Anterior cingulate cortex (tissue), 58 donors: Measurements from ENCODE around the gene SELENOS.

Experiments used
- DNase-seq, 58 donors: peaks; one replicate each; lab custom pipeline; 2025; lab: John Stamatoyannopoulos, UW

Gene SELENOS, protein sequence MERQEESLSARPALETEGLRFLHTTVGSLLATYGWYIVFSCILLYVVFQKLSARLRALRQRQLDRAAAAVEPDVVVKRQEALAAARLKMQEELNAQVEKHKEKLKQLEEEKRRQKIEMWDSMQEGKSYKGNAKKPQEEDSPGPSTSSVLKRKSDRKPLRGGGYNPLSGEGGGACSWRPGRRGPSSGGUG

GRCh38 chr15:101277038-101277822 lies at the start of gene SELENOS:
SELENOS (minus strand) TSS chr15:101277485; CDS start chr15:101277417, 68 bp downstream.
- DNase-seq, result peak in 55 of 58 donors; percentile 34 to 87 (median 76)

- no peak for DNase-seq
These were observed 49.3 kb upstream of the SELENOS start for GRCh38 chr15:101326462-101327146.

- no peak for DNase-seq
These were observed 48.7 kb upstream of the SELENOS start for GRCh38 chr15:101326026-101326315.

DNA sequence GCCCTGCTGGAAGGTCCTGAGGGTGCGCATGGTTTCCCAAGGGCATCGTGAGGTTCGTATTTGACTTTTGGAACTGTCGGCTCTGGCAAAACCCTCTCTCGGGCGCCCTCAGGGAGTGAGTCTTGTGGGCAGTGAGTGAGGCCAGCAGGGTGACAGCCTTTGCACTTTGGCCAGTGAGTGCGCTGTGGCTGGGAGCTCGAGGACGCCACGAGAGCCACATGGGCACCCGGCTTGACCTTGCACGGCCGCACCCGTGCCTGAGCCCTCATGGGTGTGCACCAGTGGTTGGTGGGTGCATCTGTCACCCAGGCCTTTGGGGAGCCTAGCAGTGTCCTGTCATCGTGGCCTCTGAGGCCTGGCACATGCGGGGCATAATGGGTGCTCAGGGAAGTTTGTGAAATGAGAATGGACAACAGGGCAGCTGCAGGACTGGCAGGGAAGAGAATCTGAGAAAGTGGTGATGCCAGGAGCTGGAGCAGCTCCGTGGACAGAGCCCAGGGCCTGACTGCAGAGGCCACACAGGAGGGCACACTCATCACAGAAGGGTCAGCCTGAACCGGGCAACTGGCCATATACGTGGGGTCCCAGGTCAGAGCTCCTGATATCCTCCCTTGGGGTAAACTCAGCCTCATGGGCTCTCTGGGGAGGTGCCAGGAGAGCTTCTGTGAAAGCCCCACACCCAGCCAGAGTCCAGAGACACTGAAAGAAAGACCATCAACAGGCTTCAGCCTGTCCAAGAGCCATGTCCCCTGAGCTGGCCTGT lies 48.2 kb upstream of the SELENOS start:
- no peak for DNase-seq

GRCh38 chr15:101324524-101325177 lies 47.4 kb upstream of the SELENOS start:
- DNase-seq, result no peak

DNA sequence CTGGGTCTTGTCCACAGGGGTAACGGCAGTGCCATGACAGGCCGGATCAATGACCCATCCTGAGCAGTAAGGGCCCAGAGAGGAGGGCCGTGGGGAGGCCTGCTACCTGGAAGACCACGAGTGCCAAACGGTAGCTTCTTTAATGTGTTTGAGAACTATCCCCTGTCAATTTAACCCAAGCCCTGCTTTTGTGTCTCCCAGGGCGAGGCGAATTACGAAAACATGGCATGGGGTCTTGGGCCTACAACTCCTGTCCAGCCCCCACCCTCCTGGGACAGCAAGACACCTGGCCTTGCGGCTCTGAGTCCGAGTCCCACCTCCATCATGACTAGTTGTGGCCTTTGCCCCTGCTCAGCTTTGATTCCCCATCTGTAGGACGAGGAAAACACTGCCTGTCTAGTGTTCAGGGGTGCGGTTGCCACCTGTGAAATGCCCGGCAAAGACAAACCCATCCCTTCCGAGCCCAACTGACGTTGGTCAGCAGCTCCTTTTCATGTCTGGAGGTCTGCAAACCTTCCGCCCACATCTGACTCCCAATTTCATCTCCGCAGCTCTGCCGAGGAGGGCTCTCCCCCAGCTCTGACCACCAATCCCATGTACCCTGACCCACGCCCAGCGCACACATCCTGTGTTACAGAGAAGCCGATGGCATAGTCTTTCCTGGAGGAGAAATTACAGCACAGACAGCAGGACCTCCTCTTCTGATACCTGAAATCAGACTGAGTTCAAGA lies 46.7 kb upstream of the SELENOS start:
- no peak for DNase-seq

- no peak for DNase-seq
These were observed 45.7 kb upstream of the SELENOS start for GRCh38 chr15:101322854-101323477.

- no peak for DNase-seq
These were observed 44.9 kb upstream of the SELENOS start for GRCh38 chr15:101322016-101322695.

GRCh38 chr15:101320501-101321052 lies 43.3 kb upstream of the SELENOS start:
- peak in 2 of 58 donors; percentile 22 to 30 for DNase-seq

DNA sequence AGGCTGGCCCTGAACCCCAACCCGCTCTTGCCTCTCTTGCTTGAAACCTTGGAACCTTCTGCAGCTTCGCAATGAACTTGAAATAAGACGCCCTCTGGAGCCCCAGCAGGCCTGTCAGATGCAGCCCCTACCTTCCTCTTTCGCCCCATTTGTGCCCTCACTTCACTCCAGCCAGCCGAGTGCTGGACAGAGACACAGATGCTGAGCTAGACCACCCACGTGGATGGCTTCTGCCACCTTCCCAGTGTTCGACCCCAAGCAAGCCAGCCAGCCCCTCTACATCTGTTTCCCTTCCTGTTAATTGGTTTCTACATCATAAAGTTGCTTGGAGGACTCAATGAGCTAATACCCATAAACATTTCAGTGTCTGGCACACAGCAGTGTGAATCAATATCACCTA lies 41.6 kb upstream of the SELENOS start:
- no peak for DNase-seq

GRCh38 chr15:101318147-101318819 lies 41.0 kb upstream of the SELENOS start:
- peak in 1 of 58 donors; percentile 17 for DNase-seq

- no peak for DNase-seq
These were observed 40.1 kb upstream of the SELENOS start for GRCh38 chr15:101317336-101317872.

DNA sequence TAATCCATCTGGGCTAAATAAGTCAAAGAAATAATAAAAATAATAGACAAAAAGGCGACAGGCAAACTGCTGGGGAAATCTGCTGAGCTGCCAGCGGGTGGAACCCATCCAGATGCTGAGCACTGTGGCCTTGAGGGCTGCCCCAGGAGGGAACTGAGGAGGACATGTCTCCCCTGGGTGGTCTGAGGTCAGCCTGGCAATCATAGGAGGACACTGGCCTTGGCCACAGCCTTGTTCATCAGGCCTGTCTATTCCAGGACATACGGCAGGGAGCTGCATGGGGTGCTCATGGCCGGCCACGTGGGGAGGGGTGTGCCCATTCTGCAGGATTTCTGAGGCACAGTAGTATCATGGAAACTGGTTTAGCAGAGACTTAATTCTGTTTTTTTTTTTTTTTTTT lies 39.2 kb upstream of the SELENOS start:
- DNase-seq, result no peak

GRCh38 chr15:101315736-101316135 lies 38.5 kb upstream of the SELENOS start:
- DNase-seq, result no peak

DNA sequence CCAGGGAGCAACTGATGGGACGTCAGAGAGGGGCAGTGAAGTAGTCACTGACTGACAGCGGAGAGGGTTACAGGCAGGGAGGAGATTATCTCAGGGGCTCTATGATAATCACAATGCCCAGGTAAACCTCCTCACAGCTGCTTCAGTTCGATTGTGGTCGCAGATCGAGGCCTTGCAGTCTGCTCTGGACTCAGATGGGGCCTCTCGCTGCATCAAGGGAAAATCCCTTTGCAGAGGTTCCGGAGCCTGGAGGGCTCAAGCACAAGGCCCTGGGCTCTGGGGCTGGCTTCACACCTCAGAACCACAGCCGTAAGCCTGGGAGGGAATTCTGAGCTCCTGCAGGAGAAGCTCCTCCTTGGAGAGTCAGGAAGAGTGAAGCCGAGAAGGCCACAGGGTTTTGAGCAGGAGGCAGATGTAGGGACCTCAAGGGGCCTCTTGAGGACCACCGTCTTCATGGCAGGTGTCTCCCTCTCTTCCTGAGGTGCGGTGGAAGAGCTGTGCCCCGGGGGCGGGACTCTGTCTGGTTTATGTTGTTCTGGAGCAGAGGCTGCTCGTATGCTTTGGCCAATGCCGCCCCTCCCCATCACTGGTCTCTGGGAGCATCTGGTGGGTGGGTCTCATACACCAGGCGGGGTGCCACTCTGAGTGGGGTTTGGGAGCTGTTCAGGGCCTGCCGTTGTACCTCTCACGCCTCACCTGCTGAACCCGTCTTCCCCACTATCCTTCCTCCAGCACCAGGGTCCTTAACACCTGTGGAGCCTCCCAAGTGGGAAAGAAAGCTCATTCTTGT lies 37.2 kb upstream of the SELENOS start:
- DNase-seq, result no peak

GRCh38 chr15:101313041-101313761 lies 35.9 kb upstream of the SELENOS start:
- DNase-seq, result no peak
